Chondrocyte (in vitro differentiated cells): Measurements from ENCODE around the gene DBX2. TPM values are rescaled to one million over a fixed set of nuclear protein-coding genes. Genes with fewer than 3 reads are reported as not detected.

Source experiments
- DNase-seq: peaks from one replicate; pipeline ENCODE4 v3.0.0; 2021; ENCODE audit warnings: mixed read lengths, low spot score
- H3K27ac Mint-ChIP-seq: one replicate; pipeline ENCODE4 v1.8.0; 2021; ENCODE audit warnings: mild to moderate bottlenecking, moderate library complexity, mixed read lengths; ENCODE audit not compliant: unreplicated experiment
- H3K27me3 Mint-ChIP-seq: 2 replicates; pipeline ENCODE4 v1.8.0; 2021; ENCODE audit warnings: low read depth, mixed read lengths
- H3K36me3 Mint-ChIP-seq: 2 replicates; pipeline ENCODE4 v1.8.0; 2021; ENCODE audit warnings: low read depth, mixed read lengths
- H3K4me1 Mint-ChIP-seq: 2 replicates; pipeline ENCODE4 v1.8.0; 2021; ENCODE audit warnings: low read depth, mild to moderate bottlenecking, mixed read lengths
- H3K4me3 Mint-ChIP-seq: one replicate; pipeline ENCODE4 v1.8.0; 2021; ENCODE audit warnings: mild to moderate bottlenecking, moderate library complexity, mixed read lengths; ENCODE audit not compliant: unreplicated experiment
- H3K9me3 Mint-ChIP-seq: 2 replicates; pipeline ENCODE4 v1.8.0; 2021; ENCODE audit warnings: low read depth, mixed read lengths
- CTCF ChIP-seq: fragments of 200-600 bp; sonication (generic); IDR thresholded peaks from 2 replicates; pipeline ENCODE4 v1.5.0; 2021; ENCODE audit warnings: antibody characterized with exemption, mild to moderate bottlenecking, moderate library complexity
- total RNA-seq: library from RNA; stranded (reverse); gene quantifications from 3 replicates; pipeline ENCODE4 v1.2.1, GENCODE V29; 2021

The DBX2 gene
- total RNA-seq, 1 donor from 2014 or later = not detected

- Mint-ChIP-seq H3K27me3 (peaks cover 25% of the 10 kb centered on the region), H3K36me3 (no peaks in the 10 kb centered on the region), H3K4me1 (no peaks in the 10 kb centered on the region), H3K27ac (no peak overlapping the region), H3K4me3 (no peak overlapping the region), H3K9me3 (no peaks in the 10 kb centered on the region)
- no peak for DNase-seq
- no peak for TF ChIP-seq CTCF
Measured at GRCh38 chr12:45040977-45041376, 9.9 kb downstream of the DBX2 start.

GRCh38 chr12:45039757-45040156 is 11.1 kb downstream of the DBX2 start:
- Mint-ChIP-seq H3K9me3 (no peaks in the 10 kb centered on the region), H3K36me3 (no peaks in the 10 kb centered on the region), H3K27ac (no peak overlapping the region), H3K27me3 (peaks cover 26% of the 10 kb centered on the region), H3K4me1 (no peaks in the 10 kb centered on the region), H3K4me3 (no peak overlapping the region)
- TF ChIP-seq CTCF = no peak
- DNase-seq = no peak

GRCh38 chr12:45034861-45035265 is 16.0 kb downstream of the DBX2 start:
- Mint-ChIP-seq H3K27ac (no peak overlapping the region), H3K4me3 (no peak overlapping the region), H3K4me1 (no peaks in the 10 kb centered on the region), H3K36me3 (no peaks in the 10 kb centered on the region), H3K9me3 (no peaks in the 10 kb centered on the region), H3K27me3 (peaks cover 37% of the 10 kb centered on the region)
- no peak for DNase-seq
- TF ChIP-seq CTCF = no peak

- H3K4me1 Mint-ChIP-seq = peaks cover 4% of the 10 kb centered on the region
- no peak for TF ChIP-seq CTCF
- H3K9me3 Mint-ChIP-seq = peaks cover 17% of the 10 kb centered on the region
- peaks cover 4% of the 10 kb centered on the region for H3K27me3 Mint-ChIP-seq
- H3K36me3 Mint-ChIP-seq = no peaks in the 10 kb centered on the region
- no peak overlapping the region for H3K4me3 Mint-ChIP-seq
- DNase-seq = no peak
- no peak overlapping the region for H3K27ac Mint-ChIP-seq
Measured at GRCh38 chr12:45017916-45018315, 33.0 kb downstream of the DBX2 start.

- Mint-ChIP-seq H3K9me3 (peaks cover 12% of the 10 kb centered on the region), H3K27me3 (peaks cover 4% of the 10 kb centered on the region), H3K36me3 (no peaks in the 10 kb centered on the region), H3K27ac (no peak overlapping the region), H3K4me3 (no peak overlapping the region), H3K4me1 (peaks cover 4% of the 10 kb centered on the region)
- TF ChIP-seq CTCF = no peak
- no peak for DNase-seq
Measured at GRCh38 chr12:45014396-45014795, 36.5 kb downstream of the DBX2 start.
